Mesodermal cell (in vitro differentiated cells): Measurements from ENCODE around the gene ARRB1.
A peak's percentile ranks its signal among the peaks of the same experiment; 100 is the strongest.
"Not testable (repeated sequence)": the region's sequence is repeated elsewhere in the genome, so short reads cannot be mapped to it uniquely, and the experiment has no call there.

Source experiments
- H3K27ac ChIP-seq: 2 replicates; pipeline ENCODE4 v1.7.0; 2013; ENCODE audit warnings: mild to moderate bottlenecking, low read depth, low read length, moderate library complexity; ENCODE audit not compliant: severe bottlenecking
- H3K36me3 ChIP-seq: 2 replicates; pipeline ENCODE4 v1.7.1; 2013; ENCODE audit warnings: mild to moderate bottlenecking, low read length, moderate library complexity; ENCODE audit not compliant: control insufficient read depth, insufficient read depth
- H3K4me1 ChIP-seq: one replicate; pipeline ENCODE4 v1.7.1; 2013; ENCODE audit warnings: mild to moderate bottlenecking, low read length; ENCODE audit not compliant: insufficient read depth, control insufficient read depth, poor library complexity, severe bottlenecking
- H3K4me3 ChIP-seq: 2 replicates; pipeline ENCODE4 v1.7.0; 2013; ENCODE audit warnings: low read length, control low read depth, mild to moderate bottlenecking; ENCODE audit not compliant: insufficient read depth, poor library complexity, severe bottlenecking; ENCODE audit errors: extremely low read depth
- H3K9me3 ChIP-seq: 2 replicates; pipeline ENCODE4 v1.7.1; 2013; ENCODE audit warnings: mild to moderate bottlenecking, low read length, moderate library complexity; ENCODE audit not compliant: control insufficient read depth
- WGBS, 2 experiments: methylation state at CpG; one replicate each; pipeline ENCODE4 v1.1.5; 2013; ENCODE audit warnings: missing lambda C conversion rate in 2 of 2; ENCODE audit not compliant: insufficient coverage in 2 of 2; 5-methylcytosine and 5-hydroxymethylcytosine counted together

ARRB1 gene

GRCh38 chr11:75333022-75333806 is 18.2 kb downstream of the ARRB1 start:
- H3K4me1 ChIP-seq: peaks cover 57% of the 10 kb centered on the region
- no peak overlapping the region for H3K4me3 ChIP-seq
- 80 to 88% methylated on average over 7 of the region's 8 CpGs for WGBS, 2 experiments

GRCh38 chr11:75331761-75332160 is 19.7 kb downstream of the ARRB1 start:
- not testable (repeated sequence) for H3K36me3 ChIP-seq, H3K9me3 ChIP-seq, H3K4me3 ChIP-seq, H3K27ac ChIP-seq
- H3K4me1 ChIP-seq: peaks cover 44% of the 10 kb centered on the region
- WGBS, 2 experiments: 65 to 79% methylated on average over 7 to 8 of the region's 9 CpGs

More at GRCh38 chr11:75333022-75333806, 18.2 kb downstream of the ARRB1 start:
- Histone ChIP-seq H3K9me3 (no peaks in the 10 kb centered on the region), H3K27ac (no peak overlapping the region), H3K36me3 (no peaks in the 10 kb centered on the region)

GRCh38 chr11:75331304-75331703 is 20.2 kb downstream of the ARRB1 start:
- peaks cover 44% of the 10 kb centered on the region for H3K4me1 ChIP-seq
- H3K36me3 ChIP-seq, H3K9me3 ChIP-seq, H3K27ac ChIP-seq, H3K4me3 ChIP-seq: not testable (repeated sequence)
- WGBS, 2 experiments: 87 to 94% methylated on average over 4 of the region's 6 CpGs

GRCh38 chr11:75330886-75331285 is 20.6 kb downstream of the ARRB1 start:
- WGBS, 2 experiments: 92 to 94% methylated on average over 12 to 14 of the region's 14 CpGs
- H3K4me3 ChIP-seq, H3K9me3 ChIP-seq, H3K36me3 ChIP-seq: not testable (repeated sequence)
- Histone ChIP-seq H3K4me1 (peaks cover 46% of the 10 kb centered on the region), H3K27ac (peak overlapping the region; percentile 82)

- H3K27ac ChIP-seq: peak overlapping the region; percentile 82
These were observed 21.2 kb downstream of the ARRB1 start for GRCh38 chr11:75330291-75330690.

GRCh38 chr11:75328426-75329277 is 22.8 kb downstream of the ARRB1 start:
- 19 to 47% methylated on average over 5 to 6 of the region's 9 CpGs for WGBS, 2 experiments
- Histone ChIP-seq H3K9me3 (no peaks in the 10 kb centered on the region), H3K4me3 (no peak overlapping the region), H3K4me1 (peaks cover 45% of the 10 kb centered on the region), H3K36me3 (peaks cover 4% of the 10 kb centered on the region), H3K27ac (peak overlapping the region; percentile 57)

More at GRCh38 chr11:75330291-75330690, 21.2 kb downstream of the ARRB1 start:
- Histone ChIP-seq H3K4me1 (peaks cover 52% of the 10 kb centered on the region), H3K4me3 (no peak overlapping the region), H3K36me3 (no peaks in the 10 kb centered on the region), H3K9me3 (no peaks in the 10 kb centered on the region)
- 75% methylated on average over 1 of the region's 1 CpG; no CpG with 5 or more reads in 1 of the 2 experiments for WGBS, 2 experiments

GRCh38 chr11:75326439-75326810 is 25.0 kb downstream of the ARRB1 start:
- H3K4me3 ChIP-seq: no peak overlapping the region
- no peaks in the 10 kb centered on the region for H3K9me3 ChIP-seq
- H3K4me1 ChIP-seq: peaks cover 45% of the 10 kb centered on the region
- peaks cover 14% of the 10 kb centered on the region for H3K36me3 ChIP-seq
- 100% methylated on average over 1 to 3 of the region's 3 CpGs for WGBS, 2 experiments
- peak overlapping the region; percentile 79 for H3K27ac ChIP-seq

- peaks cover 43% of the 10 kb centered on the region for H3K4me1 ChIP-seq
- peak overlapping the region; percentile 79 for H3K27ac ChIP-seq
- no peaks in the 10 kb centered on the region for H3K9me3 ChIP-seq
- H3K4me3 ChIP-seq: no peak overlapping the region
- H3K36me3 ChIP-seq: peaks cover 14% of the 10 kb centered on the region
- WGBS, 2 experiments: 56 to 77% methylated on average over 3 to 8 of the region's 10 CpGs
These were observed 25.6 kb downstream of the ARRB1 start for GRCh38 chr11:75325713-75326438.

GRCh38 chr11:75324740-75325139 is 26.7 kb downstream of the ARRB1 start:
- 57 to 67% methylated on average over 3 of the region's 4 CpGs for WGBS, 2 experiments

GRCh38 chr11:75324189-75324588 is 27.3 kb downstream of the ARRB1 start:
- Histone ChIP-seq H3K4me3 (no peak overlapping the region), H3K36me3 (peaks cover 14% of the 10 kb centered on the region), H3K9me3 (no peaks in the 10 kb centered on the region), H3K4me1 (peaks cover 34% of the 10 kb centered on the region), H3K27ac (no peak overlapping the region)
- 89 to 94% methylated on average over 7 to 10 of the region's 12 CpGs for WGBS, 2 experiments

More at GRCh38 chr11:75324740-75325139, 26.7 kb downstream of the ARRB1 start:
- Histone ChIP-seq H3K27ac (no peak overlapping the region), H3K4me1 (peaks cover 39% of the 10 kb centered on the region), H3K36me3 (peaks cover 14% of the 10 kb centered on the region), H3K9me3 (no peaks in the 10 kb centered on the region), H3K4me3 (no peak overlapping the region)
